Mucosa of descending colon (tissue), 3 donors: ENCODE measurements around the gene ZSCAN1. TPM values are rescaled to one million over a fixed set of nuclear protein-coding genes. Genes with fewer than 3 reads are reported as not detected.
"Not testable (repeated sequence)": the region's sequence is repeated elsewhere in the genome, so short reads cannot be mapped to it uniquely, and the experiment has no call there.

Experiments used
- ATAC-seq: fragments of 200-7000 bp; cut with Tn5 transposase; one replicate; pipeline ENCODE4 v1.9.1; 2020; ENCODE audit warnings: mild to moderate bottlenecking, moderate library complexity
- DNase-seq, 3 donors: peaks; one replicate each; pipeline ENCODE4 v3.0.0-alpha.2; 2020
- H3K36me3 ChIP-seq: fragments of 200-600 bp; one replicate; pipeline ENCODE4 v1.8.0; 2021; ENCODE audit warnings: low read depth, mild to moderate bottlenecking
- H3K4me1 ChIP-seq: fragments of 200-600 bp; one replicate; pipeline ENCODE4 v1.8.0; 2021; ENCODE audit warnings: low read depth, mild to moderate bottlenecking
- H3K4me3 ChIP-seq: fragments of 200-600 bp; one replicate; pipeline ENCODE4 v1.8.0; 2021; ENCODE audit warnings: mild to moderate bottlenecking
- H3K9me3 ChIP-seq: fragments of 200-600 bp; one replicate; pipeline ENCODE4 v1.8.0; 2021; ENCODE audit warnings: mild to moderate bottlenecking
- CTCF ChIP-seq: fragments of 200-600 bp; IDR thresholded peaks from one replicate; pipeline ENCODE4 v1.8.0; 2022; ENCODE audit warnings: antibody characterized with exemption, mild to moderate bottlenecking
- intact Hi-C, 2 donors: fragments of 100-400 bp; cut with DNase I in 1 of 2; cut with micrococcal nuclease in 1 of 2; formaldehyde crosslinking; loops; one replicate each; pipeline versions ENCODE4 v1.11.0 to v1.11.1; 2022; cut with DNase I, micrococcal nuclease
- total RNA-seq, 3 donors: library from RNA; stranded (reverse); fragmentation: NEBNext Ultra II Directional in 2 of 3; extraction: Animal tissue kit (Norgen Biotek cat#: 25700) in 2 of 3; gene quantifications; one replicate each; pipeline versions ENCODE4 v1.2.1 to v1.2.4, GENCODE V29; 2021 to 2023
- donor health status: DM: no; HTN: no; CAD: no; lungs with moderate emphysema.
- donor health status: DM: no; HTN: no; CAD: no.
- donor health status: DM: no; HTN: yes; CAD: no.

The ZSCAN1 gene
- total RNA-seq, 3 donors from 2014 or later = not detected

- TF ChIP-seq CTCF = no peak
- DNase-seq = no peak
- H3K36me3 ChIP-seq = peaks cover 2% of the 10 kb centered on the region
- H3K4me3 ChIP-seq = peak overlapping the region; percentile 83
- H3K4me1 ChIP-seq = peaks cover 6% of the 10 kb centered on the region
- ATAC-seq = no peak
- peaks cover 63% of the 10 kb centered on the region for H3K9me3 ChIP-seq
- intact Hi-C loops = no loop called here
These were observed 30.5 kb upstream of the ZSCAN1 start for GRCh38 chr19:58003174-58003828.

- Histone ChIP-seq H3K9me3 (peaks cover 49% of the 10 kb centered on the region), H3K4me1 (peaks cover 9% of the 10 kb centered on the region), H3K36me3 (peaks cover 2% of the 10 kb centered on the region), H3K4me3 (no peak overlapping the region)
- no peak for DNase-seq
- no peak for ATAC-seq
- intact Hi-C loops = no loop called here
- TF ChIP-seq CTCF = no peak
These were observed 26.5 kb upstream of the ZSCAN1 start for GRCh38 chr19:58007285-58007684.

- DNase-seq, intact Hi-C loops, H3K4me3 ChIP-seq, H3K4me1 ChIP-seq, H3K36me3 ChIP-seq, ATAC-seq: not testable (repeated sequence)
- H3K9me3 ChIP-seq = peaks cover 46% of the 10 kb centered on the region
These were observed 24.9 kb upstream of the ZSCAN1 start for GRCh38 chr19:58008877-58009276.

GRCh38 chr19:58009301-58009665 lies 24.5 kb upstream of the ZSCAN1 start:
- intact Hi-C loops = no loop called here
- Histone ChIP-seq H3K9me3 (peaks cover 42% of the 10 kb centered on the region), H3K4me3 (no peak overlapping the region), H3K36me3 (peaks cover 2% of the 10 kb centered on the region), H3K4me1 (peaks cover 9% of the 10 kb centered on the region)
- ATAC-seq (peak; percentile 34), DNase-seq (no peak)
- TF ChIP-seq CTCF = no peak

- intact Hi-C loops = no loop called here
- H3K4me1 ChIP-seq = peaks cover 9% of the 10 kb centered on the region
- peaks cover 37% of the 10 kb centered on the region for H3K9me3 ChIP-seq
- peak overlapping the region; percentile 19 for H3K4me3 ChIP-seq
- peak; percentile 80 to 94 (median 92) for DNase-seq
- ATAC-seq = peak; percentile 97
- TF ChIP-seq CTCF = no peak
- H3K36me3 ChIP-seq = peaks cover 1% of the 10 kb centered on the region
These were observed 24.0 kb upstream of the ZSCAN1 start for GRCh38 chr19:58009666-58010301.

GRCh38 chr19:58010507-58010906 lies 23.3 kb upstream of the ZSCAN1 start:
- Histone ChIP-seq H3K9me3 (peaks cover 30% of the 10 kb centered on the region), H3K4me1 (peaks cover 9% of the 10 kb centered on the region), H3K4me3 (no peak overlapping the region), H3K36me3 (no peaks in the 10 kb centered on the region)
- DNase-seq = no peak
- intact Hi-C loops = no loop called here
- no peak for TF ChIP-seq CTCF
- no peak for ATAC-seq
